ENCODE data around the gene ARHGEF26. TPM values are rescaled to one million over a fixed set of nuclear protein-coding genes. Genes with fewer than 3 reads are reported as not detected.

The ARHGEF26 gene
- total and polyA plus RNA-seq, 3 donors from 2014 or later = 14.7 to 33.0 (median 24.8) TPM

DNA sequence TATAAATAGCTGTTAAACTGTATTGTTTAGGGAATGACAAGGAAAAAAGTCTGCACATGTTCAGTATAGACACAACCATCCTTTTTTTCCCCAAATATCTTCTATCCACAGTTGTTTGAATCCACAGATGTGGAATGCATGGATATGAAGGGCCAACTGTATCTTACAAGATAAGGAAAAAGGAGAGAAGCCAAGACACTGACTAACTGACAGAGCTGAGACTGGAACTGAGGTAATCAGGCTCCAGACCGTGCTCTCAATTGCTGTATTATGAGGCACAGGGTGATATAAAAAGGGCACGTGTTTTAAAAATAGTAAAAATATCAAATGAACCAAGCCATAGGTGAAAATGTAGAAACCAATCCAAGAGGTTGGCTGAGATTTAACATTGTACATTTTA lies 154.1 kb downstream of the ARHGEF26 start:
- Histone ChIP-seq H3K4me1 (peaks cover 14% of the 10 kb centered on the region), H3K9me3 (no peaks in the 10 kb centered on the region), H3K27me3 (no peaks in the 10 kb centered on the region), H3K36me3 (ENCODE audit: low read depth, missing control alignments) (no peaks in the 10 kb centered on the region), H3K27ac (no peak overlapping the region), H3K4me3 (no peak overlapping the region)
- intact Hi-C loops (cut with DNase I; ENCODE audit: low total_unique reads) = no loop called here
- DNase-seq = no peak
- 56 to 66% methylated on average over 2 of the region's 2 CpGs for WGBS, 2 donors
- no peak for TF ChIP-seq POLR2A (IDR thresholded peaks at IDR 0.05)
- TF ChIP-seq, protein P1, sequence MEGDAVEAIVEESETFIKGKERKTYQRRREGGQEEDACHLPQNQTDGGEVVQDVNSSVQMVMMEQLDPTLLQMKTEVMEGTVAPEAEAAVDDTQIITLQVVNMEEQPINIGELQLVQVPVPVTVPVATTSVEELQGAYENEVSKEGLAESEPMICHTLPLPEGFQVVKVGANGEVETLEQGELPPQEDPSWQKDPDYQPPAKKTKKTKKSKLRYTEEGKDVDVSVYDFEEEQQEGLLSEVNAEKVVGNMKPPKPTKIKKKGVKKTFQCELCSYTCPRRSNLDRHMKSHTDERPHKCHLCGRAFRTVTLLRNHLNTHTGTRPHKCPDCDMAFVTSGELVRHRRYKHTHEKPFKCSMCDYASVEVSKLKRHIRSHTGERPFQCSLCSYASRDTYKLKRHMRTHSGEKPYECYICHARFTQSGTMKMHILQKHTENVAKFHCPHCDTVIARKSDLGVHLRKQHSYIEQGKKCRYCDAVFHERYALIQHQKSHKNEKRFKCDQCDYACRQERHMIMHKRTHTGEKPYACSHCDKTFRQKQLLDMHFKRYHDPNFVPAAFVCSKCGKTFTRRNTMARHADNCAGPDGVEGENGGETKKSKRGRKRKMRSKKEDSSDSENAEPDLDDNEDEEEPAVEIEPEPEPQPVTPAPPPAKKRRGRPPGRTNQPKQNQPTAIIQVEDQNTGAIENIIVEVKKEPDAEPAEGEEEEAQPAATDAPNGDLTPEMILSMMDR (IDR thresholded peaks at IDR 0.05) = no peak

DNA sequence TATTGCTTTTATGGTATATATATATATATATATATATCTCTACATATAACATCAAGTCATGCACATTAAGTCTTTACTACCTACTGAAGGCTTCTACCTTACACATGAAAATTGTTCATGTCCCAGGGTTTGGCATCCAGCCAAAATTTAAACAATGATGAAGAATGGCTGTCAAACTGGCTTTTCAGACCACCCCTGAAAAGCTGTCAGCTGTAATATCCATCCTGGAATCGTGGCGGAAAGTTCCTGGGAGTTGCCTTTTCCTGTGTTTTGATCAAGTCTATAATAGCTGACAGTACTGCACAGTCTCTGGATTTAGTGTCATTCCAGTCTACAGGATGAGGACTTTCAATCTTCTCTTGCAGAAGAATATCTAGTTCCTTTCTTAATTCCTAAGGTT lies 154.8 kb downstream of the ARHGEF26 start:
- Histone ChIP-seq H3K27me3 (no peaks in the 10 kb centered on the region), H3K27ac (no peak overlapping the region), H3K4me3 (no peak overlapping the region), H3K36me3 (ENCODE audit: low read depth, missing control alignments) (no peaks in the 10 kb centered on the region), H3K9me3 (no peaks in the 10 kb centered on the region), H3K4me1 (peaks cover 14% of the 10 kb centered on the region)
- WGBS, 2 donors = 78 to 86% methylated on average over 2 of the region's 2 CpGs
- intact Hi-C loops (cut with DNase I; ENCODE audit: low total_unique reads) = no loop called here
- no peak for DNase-seq
- TF ChIP-seq POLR2A (IDR thresholded peaks at IDR 0.05) = no peak
- TF ChIP-seq, protein P1 (IDR thresholded peaks at IDR 0.05) = no peak

DNA sequence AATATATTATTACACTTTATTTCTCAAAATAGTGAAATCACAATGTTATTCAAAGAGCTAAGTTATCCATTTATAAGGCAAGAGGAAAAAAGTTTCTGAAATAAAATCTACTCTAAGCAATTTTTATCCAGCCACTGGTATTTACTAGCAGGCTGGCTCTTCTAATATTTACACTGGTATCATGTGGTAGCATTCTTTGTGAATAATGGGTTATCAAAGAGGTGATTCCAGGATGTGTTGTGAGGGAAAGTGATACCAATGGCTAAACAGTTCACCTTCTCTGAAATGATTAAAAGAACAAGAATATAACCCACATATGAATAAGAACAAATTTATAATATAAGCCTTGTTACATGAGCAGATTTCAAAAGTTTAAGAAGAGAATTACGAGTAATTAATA lies 159.0 kb downstream of the ARHGEF26 start:
- TF ChIP-seq POLR2A (IDR thresholded peaks at IDR 0.05) = no peak
- TF ChIP-seq, protein P1 (IDR thresholded peaks at IDR 0.05) = no peak
- Histone ChIP-seq H3K9me3 (no peaks in the 10 kb centered on the region), H3K4me3 (no peak overlapping the region), H3K36me3 (ENCODE audit: low read depth, missing control alignments) (no peaks in the 10 kb centered on the region), H3K4me1 (peaks cover 2% of the 10 kb centered on the region), H3K27me3 (no peaks in the 10 kb centered on the region), H3K27ac (no peak overlapping the region)
- no peak for DNase-seq
- intact Hi-C loops (cut with DNase I; ENCODE audit: low total_unique reads) = no loop called here
- WGBS, 2 donors = 95 to 97% methylated on average over 1 of the region's 1 CpG

DNA sequence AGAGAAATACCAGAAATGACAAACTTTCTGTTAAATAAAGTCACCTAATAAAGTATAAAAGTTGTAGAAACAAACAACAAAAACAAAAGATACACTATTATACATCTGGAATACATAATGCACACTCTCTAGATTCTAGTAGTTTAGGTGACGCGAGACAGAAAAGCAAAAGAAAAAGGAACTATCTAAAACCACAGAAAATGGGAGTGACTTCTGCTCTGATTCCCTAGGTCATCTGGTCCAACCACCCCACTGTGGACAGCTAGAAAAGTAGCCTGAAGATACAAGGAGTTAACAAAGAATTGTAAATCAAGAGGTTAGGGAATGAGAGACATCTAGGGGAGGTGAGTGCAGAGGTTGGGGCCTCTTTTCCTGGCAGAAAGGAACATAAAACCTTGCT lies 164.0 kb downstream of the ARHGEF26 start:
- Histone ChIP-seq H3K36me3 (ENCODE audit: low read depth, missing control alignments) (no peaks in the 10 kb centered on the region), H3K27ac (no peak overlapping the region), H3K4me3 (no peak overlapping the region), H3K27me3 (no peaks in the 10 kb centered on the region), H3K9me3 (no peaks in the 10 kb centered on the region), H3K4me1 (peaks cover 2% of the 10 kb centered on the region)
- intact Hi-C loops (cut with DNase I; ENCODE audit: low total_unique reads) = no loop called here
- 84 to 96% methylated on average over 2 of the region's 2 CpGs for WGBS, 2 donors
- DNase-seq = no peak
- no peak for TF ChIP-seq POLR2A (IDR thresholded peaks at IDR 0.05)
- TF ChIP-seq, protein P1 (IDR thresholded peaks at IDR 0.05) = no peak

DNA sequence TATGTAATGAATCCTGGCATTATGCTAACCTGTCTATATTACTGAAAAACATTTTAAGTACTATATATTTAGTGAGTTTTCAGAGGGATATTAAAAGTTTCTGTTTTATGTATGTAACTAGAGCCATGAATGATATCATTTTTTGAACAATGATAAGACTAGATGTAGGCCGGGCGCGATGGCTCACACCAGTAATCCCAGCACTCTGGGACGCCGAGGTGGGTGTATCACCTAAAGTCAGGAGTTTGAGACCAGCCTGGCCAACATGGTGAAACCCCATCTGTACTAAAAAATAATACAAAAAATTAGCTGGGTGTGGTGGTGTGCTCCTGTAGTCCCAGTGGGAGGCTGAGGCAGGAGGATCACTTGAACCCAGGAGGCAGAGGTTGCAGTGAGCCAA lies 169.0 kb downstream of the ARHGEF26 start:
- intact Hi-C loops (cut with DNase I; ENCODE audit: low total_unique reads) = no loop called here
- TF ChIP-seq POLR2A (IDR thresholded peaks at IDR 0.05) = no peak
- TF ChIP-seq, protein P1 (IDR thresholded peaks at IDR 0.05) = no peak
- Histone ChIP-seq H3K9me3 (no peaks in the 10 kb centered on the region), H3K36me3 (ENCODE audit: low read depth, missing control alignments) (no peaks in the 10 kb centered on the region), H3K4me1 (peaks cover 2% of the 10 kb centered on the region), H3K27ac (no peak overlapping the region), H3K4me3 (no peak overlapping the region), H3K27me3 (no peaks in the 10 kb centered on the region)
- no peak for DNase-seq
- 93 to 97% methylated on average over 5 of the region's 5 CpGs for WGBS, 2 donors
